GM12892 (cell line): ENCODE data around the gene S100A2.

Experiments
- POLR2A ChIP-seq: IDR thresholded peaks from 2 replicates; pipeline ENCODE4 v1.6.1; 2011; ENCODE audit warnings: low read depth, low read length, control low read depth
- POLR2AphosphoS5 ChIP-seq: IDR thresholded peaks from 2 replicates; pipeline ENCODE4 v1.6.1; 2011; ENCODE audit warnings: low read depth, low read length, control low read depth
- TAF1 ChIP-seq: IDR thresholded peaks from 2 replicates; pipeline ENCODE4 v1.6.1; 2011; ENCODE audit warnings: low read depth, mild to moderate bottlenecking, control low read depth, low read length, borderline replicate concordance

DNA sequence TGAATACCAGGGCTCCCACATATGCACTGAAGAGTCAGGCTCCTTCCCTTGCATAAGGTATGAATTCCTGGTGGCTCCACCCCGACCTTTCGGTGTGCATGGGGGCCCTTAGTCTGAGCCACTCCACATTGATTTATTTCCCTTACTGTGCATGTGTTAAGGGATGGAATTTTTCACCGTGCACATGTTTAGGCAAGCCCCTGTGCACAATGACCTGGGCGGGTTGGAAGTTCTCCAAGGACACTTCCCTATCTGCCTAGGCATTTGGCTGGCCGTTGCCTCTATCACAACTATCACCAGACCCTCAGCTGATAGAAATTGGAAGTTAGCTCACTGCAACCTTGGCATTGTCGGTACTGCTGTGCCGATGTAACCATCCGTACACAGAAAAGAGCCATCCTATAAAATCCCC lies 39.5 kb downstream of the S100A2 start:
- TF ChIP-seq POLR2A = no peak
- TF ChIP-seq POLR2AphosphoS5 = no peak
- no peak for TF ChIP-seq TAF1
